Islet precursor cell (in vitro differentiated cells): ENCODE data around the gene ROGDI.

Experiments
- DNase-seq: peaks from one replicate; pipeline ENCODE4 v3.0.0-alpha.2; 2018

The ROGDI gene

GRCh38 chr16:4813251-4814003, 11.0 kb upstream of the ROGDI start:
- peak; percentile 38 for DNase-seq

DNA sequence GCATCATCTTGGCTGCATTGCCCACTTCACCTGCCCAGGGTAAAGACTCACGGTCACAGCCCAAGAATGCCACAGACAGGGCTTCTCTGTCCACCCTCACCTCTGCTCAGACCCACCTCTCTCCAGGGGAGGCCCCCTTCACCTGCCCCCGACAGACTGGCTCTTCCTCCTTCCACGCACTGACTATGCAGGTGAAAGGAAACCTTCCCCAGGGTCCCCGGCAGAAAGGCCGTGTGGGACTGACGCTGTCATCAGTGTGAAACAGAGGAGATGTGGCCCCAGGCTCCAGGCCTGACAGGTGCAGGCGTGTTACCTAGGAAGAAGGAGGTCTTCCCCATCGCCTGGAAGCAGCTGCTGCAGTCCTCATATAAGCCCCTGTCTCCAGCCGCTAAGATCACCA, 9.3 kb upstream of the ROGDI start:
- peak; percentile 41 for DNase-seq

GRCh38 chr16:4811242-4811641, 8.8 kb upstream of the ROGDI start:
- peak; percentile 35 for DNase-seq

GRCh38 chr16:4806280-4806679, 3.8 kb upstream of the ROGDI start:
- DNase-seq: no peak

DNA sequence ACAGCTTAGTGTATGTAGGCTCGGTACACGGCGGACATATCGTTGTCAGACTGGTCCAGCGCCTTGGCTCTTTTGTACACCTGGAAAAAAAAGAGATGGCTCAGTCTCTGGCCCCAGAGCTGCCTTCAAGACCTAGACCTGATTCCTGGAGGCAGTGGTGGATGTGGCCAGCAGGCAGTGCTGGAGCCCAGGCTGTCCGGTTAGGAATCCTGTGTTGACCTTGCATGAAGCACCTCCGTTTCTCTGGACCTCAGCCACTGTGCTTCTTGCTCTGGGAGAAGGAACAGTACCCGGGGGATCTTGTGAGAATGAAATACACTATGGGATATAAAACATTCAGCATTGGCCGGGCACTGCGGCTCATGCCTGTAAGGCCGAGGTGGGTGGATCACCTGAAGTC, 2.8 kb upstream of the ROGDI start:
- no peak for DNase-seq

DNA sequence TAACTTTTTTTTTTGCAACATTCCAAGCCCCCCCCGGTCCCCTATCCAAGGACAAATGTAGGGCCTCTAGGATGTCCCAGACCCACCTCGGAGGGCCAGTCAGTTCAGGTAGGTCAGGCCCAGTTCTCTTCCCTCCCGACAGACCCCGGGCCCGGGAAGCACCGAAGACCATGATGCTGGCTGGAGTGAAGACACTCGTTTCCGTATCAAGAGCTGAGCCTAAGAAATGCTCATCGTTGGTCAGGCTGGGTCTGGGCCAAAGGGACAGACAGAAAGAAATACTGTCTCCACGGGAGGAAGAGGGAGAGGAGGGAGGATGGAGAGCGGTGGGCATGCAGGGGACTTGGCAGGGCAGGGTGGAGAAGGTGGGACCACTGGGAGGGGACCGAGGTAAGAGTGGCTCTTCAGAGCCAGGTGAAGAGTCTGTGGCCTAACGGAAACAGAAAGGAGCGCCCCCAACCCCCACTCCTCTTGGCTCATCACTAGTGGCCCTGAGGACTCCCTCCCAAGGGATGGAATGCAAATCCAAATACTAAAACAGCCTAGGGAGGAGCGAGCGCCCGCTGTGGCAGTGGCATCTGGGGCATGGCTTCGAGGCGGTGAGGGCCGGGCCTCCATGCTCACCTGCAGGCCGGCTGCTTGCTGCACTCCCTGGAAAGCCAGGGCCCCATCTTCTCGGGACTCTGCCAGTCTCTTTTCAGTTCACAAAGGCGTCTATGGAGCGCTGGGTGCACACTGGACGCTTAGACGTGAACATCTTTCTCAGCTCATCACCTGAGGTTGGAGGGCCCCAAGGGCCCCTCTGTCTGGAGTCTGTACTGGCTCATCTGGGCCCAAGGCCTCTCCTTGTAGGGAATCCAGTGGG, 1.7 kb upstream of the ROGDI start:
- no peak for DNase-seq

GRCh38 chr16:4803401-4803844, 990 bp upstream of the ROGDI start:
- no peak for DNase-seq

DNA sequence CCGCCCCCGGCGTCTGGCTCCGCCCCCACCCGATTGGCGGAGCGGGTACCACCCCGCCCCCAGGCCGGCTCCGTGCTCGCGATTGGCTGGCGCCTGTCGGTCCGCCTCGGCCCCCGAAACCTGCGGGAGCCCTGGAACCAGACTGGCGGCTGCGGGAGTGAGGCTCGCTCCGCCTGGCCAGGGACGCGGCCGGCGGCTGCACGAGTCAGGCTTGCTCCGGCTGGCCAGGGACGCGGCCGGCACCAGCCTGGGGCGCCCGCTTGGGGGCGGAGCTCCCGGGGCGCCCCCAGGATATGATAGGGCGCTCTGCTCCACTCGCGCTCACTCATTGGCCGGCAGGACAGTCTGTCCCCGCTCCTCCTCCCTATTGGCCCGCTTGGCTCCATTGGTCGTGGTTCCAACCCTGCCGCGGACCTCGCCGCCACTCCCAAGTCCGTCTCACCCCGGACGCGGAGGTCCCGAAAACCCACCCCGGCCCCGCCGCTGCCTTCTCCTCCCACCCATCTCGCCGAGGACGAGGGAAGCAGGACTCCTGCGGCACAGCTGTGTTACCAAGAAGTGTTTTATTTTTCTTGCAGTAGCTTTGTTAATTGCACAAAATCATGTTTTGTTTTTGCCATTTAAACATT, 340 bp upstream of the ROGDI start:
- peak; percentile 96 for DNase-seq

DNA sequence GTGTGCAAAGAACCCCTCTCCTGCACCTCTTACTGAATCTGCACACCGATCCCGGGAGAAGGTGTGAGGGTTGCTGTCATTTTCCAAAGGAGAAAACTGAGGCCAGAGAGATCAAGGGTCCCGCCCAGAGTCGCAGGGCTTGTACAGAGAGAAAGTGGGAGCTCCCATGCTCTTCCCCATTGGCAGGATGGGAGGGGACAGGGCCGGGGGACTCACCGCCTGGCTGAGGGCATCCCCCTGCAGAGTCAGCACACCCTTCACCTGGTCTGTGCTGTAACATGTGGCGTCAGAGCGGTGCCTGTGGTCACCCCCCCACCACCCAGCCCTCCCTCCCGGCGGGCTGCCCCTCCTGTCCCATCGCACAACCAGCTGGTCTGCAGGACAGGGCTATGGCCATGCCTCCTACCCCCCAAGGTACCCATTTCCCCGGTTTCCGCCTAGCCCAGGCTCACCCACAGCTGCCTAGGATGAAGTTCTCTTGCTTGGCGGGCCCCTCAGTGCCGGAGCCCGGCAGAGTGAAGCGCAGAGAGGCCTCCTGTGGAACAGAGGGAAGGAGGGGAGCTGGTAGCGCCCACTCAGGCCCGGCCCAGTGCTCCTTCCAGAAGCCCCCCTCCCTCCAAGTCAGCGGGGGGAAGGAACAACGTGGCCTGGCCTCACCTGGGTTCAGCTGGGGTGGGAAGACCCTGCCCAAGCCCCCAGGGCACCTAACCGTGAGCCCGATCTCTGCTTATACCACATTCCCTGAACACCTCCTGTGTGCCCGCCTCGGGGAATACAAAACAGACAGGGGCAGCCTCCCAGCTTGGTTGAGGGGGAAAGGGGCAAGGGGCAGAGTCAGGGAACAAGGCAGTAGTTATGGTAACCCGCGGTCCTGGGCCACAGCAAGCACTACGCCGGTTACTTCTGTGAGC, 1.1 kb downstream of the ROGDI start:
- no peak for DNase-seq

- peak; percentile 67 for DNase-seq
Measured at GRCh38 chr16:4800290-4801041, 2.0 kb downstream of the ROGDI start.

- DNase-seq: no peak
Measured at GRCh38 chr16:4799171-4799855, 3.1 kb downstream of the ROGDI start.

DNA sequence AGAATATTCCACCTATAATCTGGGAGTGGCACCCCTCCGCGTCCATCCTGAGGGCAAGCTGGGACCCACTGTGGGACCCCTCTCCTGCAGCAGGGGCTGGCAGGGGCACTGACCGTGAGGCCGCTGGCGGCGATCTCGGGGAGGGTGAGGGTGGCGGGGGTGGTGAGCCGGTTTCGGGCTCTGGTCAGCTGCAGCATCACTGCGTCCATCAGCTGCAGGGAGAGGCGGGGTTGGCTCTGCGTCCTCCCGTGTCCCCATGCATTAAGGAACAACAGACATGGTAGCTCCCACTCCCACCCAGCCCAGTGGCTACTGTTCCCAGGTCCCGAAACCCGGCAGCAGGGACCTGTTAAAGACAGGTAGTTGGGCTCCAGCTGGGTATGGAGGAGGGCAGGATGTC, 4.0 kb downstream of the ROGDI start:
- no peak for DNase-seq

DNA sequence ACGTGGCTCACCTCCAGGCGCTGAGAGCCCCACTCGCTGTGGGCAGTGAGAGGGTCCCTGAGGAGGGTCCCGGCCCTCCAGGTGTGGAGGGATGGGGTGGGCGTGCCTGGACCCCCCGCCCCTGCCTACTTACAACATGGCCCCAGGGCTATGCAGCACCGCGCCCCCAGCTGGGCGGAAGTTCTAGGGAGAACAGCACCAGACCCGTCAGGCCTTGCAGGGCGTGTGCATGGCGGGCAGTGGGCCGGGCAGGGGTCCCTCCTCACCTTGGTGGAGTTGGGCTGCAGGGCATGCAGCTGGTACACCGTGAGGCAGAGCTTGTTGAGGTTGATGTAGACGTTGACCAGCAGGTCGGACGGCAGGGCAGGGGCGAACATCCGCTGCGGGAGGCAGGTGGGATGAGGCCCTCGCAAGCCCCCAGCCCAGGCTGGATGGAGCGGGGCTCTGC, 4.6 kb downstream of the ROGDI start:
- no peak for DNase-seq

- DNase-seq: no peak
Measured at GRCh38 chr16:4796982-4797804, 5.2 kb downstream of the ROGDI start.

DNA sequence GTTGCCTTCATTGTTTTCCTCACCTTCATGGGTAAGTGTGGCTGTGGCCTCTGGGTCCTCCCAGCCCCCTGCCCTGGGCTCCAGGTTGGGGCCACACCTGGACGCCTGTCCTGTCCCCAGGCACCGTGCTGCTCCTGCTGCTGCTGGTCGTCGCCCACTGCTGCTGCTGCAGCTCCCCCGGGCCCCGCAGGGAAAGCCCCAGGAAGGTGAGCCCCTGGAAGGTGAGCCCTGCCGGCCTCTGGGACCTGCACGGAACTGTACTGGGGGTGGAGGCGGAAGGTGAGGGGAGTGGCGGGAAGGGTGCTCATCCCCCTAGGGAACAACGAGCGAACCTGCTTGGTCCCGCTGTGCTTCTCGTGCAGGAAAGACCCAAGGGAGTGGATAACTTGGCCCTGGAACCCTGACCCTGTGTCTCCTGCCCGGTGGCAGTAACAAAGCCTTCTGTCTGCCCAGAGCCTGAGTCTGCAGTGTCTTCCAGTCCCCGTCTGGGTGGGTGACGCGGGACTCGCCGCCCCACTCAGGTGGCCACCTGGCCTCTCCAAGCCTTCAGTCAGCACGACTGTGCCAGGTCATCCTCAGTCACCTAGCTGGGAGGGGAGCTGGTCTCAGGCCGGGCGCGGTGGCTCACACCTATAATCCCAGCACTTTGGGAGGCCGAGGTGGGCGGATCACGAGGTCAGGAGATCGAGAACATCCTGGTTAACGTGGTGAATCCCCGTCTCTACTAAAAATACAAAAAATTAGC, 6.4 kb downstream of the ROGDI start:
- no peak for DNase-seq

DNA sequence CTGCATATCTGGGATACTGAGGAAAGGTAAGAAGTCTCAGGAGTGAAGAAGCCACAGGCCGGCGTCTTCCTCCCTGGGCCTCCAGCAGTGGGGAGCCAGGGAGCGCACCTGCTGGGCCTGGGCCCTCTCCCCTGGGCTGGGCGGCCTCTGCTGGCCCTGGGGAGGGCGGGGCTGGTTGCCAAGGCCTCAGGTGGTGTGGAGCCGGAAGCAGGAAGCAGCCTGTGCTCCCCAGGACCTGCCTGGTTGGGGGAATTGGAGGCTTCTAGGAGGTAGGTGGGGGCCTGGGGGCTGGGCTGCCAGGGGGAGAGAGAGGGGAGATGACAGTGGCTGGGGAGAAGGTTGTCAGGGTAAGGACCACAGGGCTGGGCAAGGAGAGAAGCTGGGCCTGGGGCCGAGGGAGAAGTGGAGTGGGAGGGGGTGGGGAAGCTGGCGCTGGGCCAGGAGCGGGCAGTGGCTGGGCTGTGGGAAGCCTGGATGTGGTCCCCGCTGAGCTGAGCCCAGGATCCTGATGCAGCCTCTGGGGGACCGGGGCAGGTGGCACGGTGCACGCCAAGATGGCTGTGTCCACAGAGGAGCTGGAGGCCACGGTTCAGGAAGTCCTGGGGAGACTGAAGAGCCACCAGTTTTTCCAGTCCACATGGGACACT, 7.1 kb downstream of the ROGDI start, which contains the start of gene SMIM22:
SMIM22 (plus strand) TSS at position 189 of the 647 bp plus-strand sequence; CDS start at position 555, 366 bp downstream.
- DNase-seq: no peak

- DNase-seq: no peak
Measured at GRCh38 chr16:4792951-4793513, 9.4 kb downstream of the ROGDI start.

- no peak for DNase-seq
Measured at GRCh38 chr16:4790871-4791270, 11.6 kb downstream of the ROGDI start.
